HCT116 (cell line): Measurements from ENCODE around the gene OR52B6.

Source experiments
- EZH2 ChIP-seq: fragments of 200-600 bp; sonication (generic); IDR thresholded peaks from 2 replicates; pipeline ENCODE4 v1.6.1; 2017; ENCODE audit warnings: antibody characterized with exemption, mixed run types
- FOSL1 ChIP-seq: IDR thresholded peaks from 2 replicates; pipeline ENCODE4 v1.6.1; 2012; ENCODE audit warnings: low read depth
- POLR2A ChIP-seq: IDR thresholded peaks from 2 replicates; pipeline ENCODE4 v1.7.0; 2011; ENCODE audit warnings: borderline replicate concordance; ENCODE audit not compliant: insufficient read depth, insufficient read length; ENCODE audit errors: extremely low read depth
- POLR2AphosphoS5 ChIP-seq: IDR thresholded peaks from 2 replicates; pipeline ENCODE4 v1.6.1; 2011; ENCODE audit warnings: mild to moderate bottlenecking, low read depth, low read length, moderate library complexity
- TCF7L2 ChIP-seq: IDR thresholded peaks from 2 replicates; pipeline ENCODE4 v1.7.0; 2011; ENCODE audit warnings: borderline replicate concordance, inconsistent platforms; ENCODE audit not compliant: insufficient read depth, insufficient read length; ENCODE audit errors: extremely low read depth
- TF ChIP-seq, protein P1 (sequence below), 3 experiments: fragments of 200-600 bp in 1 of 3; sonication (generic) in 1 of 3; IDR thresholded peaks in 2 of 3; conservative IDR thresholded peaks in 1 of 3; 2 replicates each; pipeline ENCODE4 v1.5.1; 2012 to 2017; ENCODE audit warnings: low read depth in 2 of 3, low read length in 2 of 3, antibody characterized with exemption in 1 of 3, borderline replicate concordance in 1 of 3, control low read depth in 1 of 3, mild to moderate bottlenecking in 1 of 3, mixed read lengths in 1 of 3, mixed run types in 1 of 3, moderate library complexity in 1 of 3; ENCODE audit not compliant: insufficient read depth in 1 of 3

DNA sequence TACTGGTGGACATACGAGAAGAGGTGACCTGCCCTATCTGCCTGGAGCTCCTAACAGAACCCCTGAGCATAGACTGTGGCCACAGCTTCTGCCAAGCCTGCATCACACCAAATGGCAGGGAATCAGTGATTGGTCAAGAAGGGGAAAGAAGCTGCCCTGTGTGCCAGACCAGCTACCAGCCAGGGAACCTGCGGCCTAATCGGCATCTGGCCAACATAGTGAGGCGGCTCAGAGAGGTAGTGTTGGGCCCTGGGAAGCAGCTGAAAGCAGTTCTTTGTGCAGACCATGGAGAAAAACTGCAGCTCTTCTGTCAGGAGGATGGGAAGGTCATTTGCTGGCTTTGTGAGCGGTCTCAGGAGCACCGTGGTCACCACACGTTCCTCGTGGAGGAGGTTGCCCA is 22.6 kb downstream of the OR52B6 start:
- no peak for TF ChIP-seq POLR2AphosphoS5
- no peak for TF ChIP-seq POLR2A
- no peak for TF ChIP-seq FOSL1
- TF ChIP-seq, protein P1, sequence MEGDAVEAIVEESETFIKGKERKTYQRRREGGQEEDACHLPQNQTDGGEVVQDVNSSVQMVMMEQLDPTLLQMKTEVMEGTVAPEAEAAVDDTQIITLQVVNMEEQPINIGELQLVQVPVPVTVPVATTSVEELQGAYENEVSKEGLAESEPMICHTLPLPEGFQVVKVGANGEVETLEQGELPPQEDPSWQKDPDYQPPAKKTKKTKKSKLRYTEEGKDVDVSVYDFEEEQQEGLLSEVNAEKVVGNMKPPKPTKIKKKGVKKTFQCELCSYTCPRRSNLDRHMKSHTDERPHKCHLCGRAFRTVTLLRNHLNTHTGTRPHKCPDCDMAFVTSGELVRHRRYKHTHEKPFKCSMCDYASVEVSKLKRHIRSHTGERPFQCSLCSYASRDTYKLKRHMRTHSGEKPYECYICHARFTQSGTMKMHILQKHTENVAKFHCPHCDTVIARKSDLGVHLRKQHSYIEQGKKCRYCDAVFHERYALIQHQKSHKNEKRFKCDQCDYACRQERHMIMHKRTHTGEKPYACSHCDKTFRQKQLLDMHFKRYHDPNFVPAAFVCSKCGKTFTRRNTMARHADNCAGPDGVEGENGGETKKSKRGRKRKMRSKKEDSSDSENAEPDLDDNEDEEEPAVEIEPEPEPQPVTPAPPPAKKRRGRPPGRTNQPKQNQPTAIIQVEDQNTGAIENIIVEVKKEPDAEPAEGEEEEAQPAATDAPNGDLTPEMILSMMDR (IDR thresholded peaks at IDR 0.05 in 2 of 3, conservative IDR thresholded peaks at IDR 0.05 in 1 of 3; ENCODE audit: borderline replicate concordance in 1 of 3, insufficient read depth in 1 of 3, low read depth in 2 of 3, low read length in 2 of 3), result no peak
- TF ChIP-seq EZH2, result no peak
- TF ChIP-seq TCF7L2, result no peak
